ENCODE results near the gene COL12A1.

GRCh38 chr6:75154973-75155372 is 50.9 kb downstream of the COL12A1 start:
- TF ChIP-seq CTCF (optimal IDR thresholded peaks at IDR 0.05 in 1 of 3, IDR thresholded peaks at IDR 0.05 in 1 of 3, conservative IDR thresholded peaks at IDR 0.05 in 1 of 3; ENCODE audit: extremely low read depth in 1 of 3, insufficient read depth in 2 of 3, low read length in 3 of 3) = no peak
- no peak for TF ChIP-seq EZH2 (IDR thresholded peaks at IDR 0.05; ENCODE audit: low read length)

Measured in keratinocyte (primary cell).